GM21526 (cell line): Measurements from ENCODE around the gene CDK5RAP3.
"Not testable (repeated sequence)": the region's sequence is repeated elsewhere in the genome, so short reads cannot be mapped to it uniquely, and the experiment has no call there.

Experiments used
- ATAC-seq: cut with Tn5 transposase; IDR thresholded peaks from one replicate; pipeline ENCODE4 v1.9.1; 2021; ENCODE audit warnings: moderate library complexity; ENCODE audit not compliant: unreplicated experiment, low FRiP score

CDK5RAP3 gene

GRCh38 chr17:47995241-47995935, 24.5 kb downstream of the CDK5RAP3 start:
- ATAC-seq = no peak

GRCh38 chr17:47996201-47996600, 25.3 kb downstream of the CDK5RAP3 start:
- no peak for ATAC-seq

GRCh38 chr17:47997586-47997985, 26.7 kb downstream of the CDK5RAP3 start:
- ATAC-seq = no peak

- ATAC-seq = no peak
Observed at GRCh38 chr17:47998044-47998443, 27.1 kb downstream of the CDK5RAP3 start.

GRCh38 chr17:47999582-47999981, 28.7 kb downstream of the CDK5RAP3 start:
- ATAC-seq = no peak

- no peak for ATAC-seq
Observed at GRCh38 chr17:48001197-48001596, 30.3 kb downstream of the CDK5RAP3 start.

GRCh38 chr17:48001657-48002056, 30.7 kb downstream of the CDK5RAP3 start:
- ATAC-seq = not testable (repeated sequence)

- no peak for ATAC-seq
Observed at GRCh38 chr17:48002266-48002915, 31.5 kb downstream of the CDK5RAP3 start.

- ATAC-seq = no peak
Observed at GRCh38 chr17:48002916-48003416, 32.1 kb downstream of the CDK5RAP3 start.

- no peak for ATAC-seq
Observed at GRCh38 chr17:48003417-48004151, 32.7 kb downstream of the CDK5RAP3 start.

- no peak for ATAC-seq
Observed at GRCh38 chr17:48004983-48005382, 34.1 kb downstream of the CDK5RAP3 start.

GRCh38 chr17:48006936-48007709, 36.2 kb downstream of the CDK5RAP3 start:
- no peak for ATAC-seq

- ATAC-seq = no peak
Observed at GRCh38 chr17:48010193-48010592, 39.3 kb downstream of the CDK5RAP3 start.

GRCh38 chr17:48011405-48012150, 40.7 kb downstream of the CDK5RAP3 start:
- no peak for ATAC-seq

GRCh38 chr17:48012151-48012520, 41.2 kb downstream of the CDK5RAP3 start:
- no peak for ATAC-seq

- ATAC-seq = no peak
Observed at GRCh38 chr17:48012654-48013053, 41.7 kb downstream of the CDK5RAP3 start.

- ATAC-seq = no peak
Observed at GRCh38 chr17:48013876-48014594, 43.1 kb downstream of the CDK5RAP3 start.

- no peak for ATAC-seq
Observed at GRCh38 chr17:48014595-48015111, 43.7 kb downstream of the CDK5RAP3 start.

GRCh38 chr17:48016112-48016511, 45.2 kb downstream of the CDK5RAP3 start:
- ATAC-seq = no peak
